CD4-positive, alpha-beta T cell (primary cell): ENCODE data around the gene SNAP47. TPM values are rescaled to one million over a fixed set of nuclear protein-coding genes. Genes with fewer than 3 reads are reported as not detected.

ENCODE experiments used
- ATAC-seq: fragments of 200-7000 bp; cut with Tn5 transposase; one replicate; pipeline ENCODE4 v1.10.0; 2022; ENCODE audit warnings: mild to moderate bottlenecking; ENCODE audit not compliant: poor library complexity
- CTCF ChIA-PET: fragments of 350-600 bp; sonication (Branson Sonifier 250); formaldehyde crosslinking; loops from one replicate; lab custom pipeline; 2021; ENCODE audit warnings: antibody characterized with exemption, inconsistent platforms; lab: Charles Lee
- POLR2A ChIA-PET: fragments of 350-600 bp; sonication (Branson Sonifier 250); formaldehyde crosslinking; loops from one replicate; lab custom pipeline; 2021; ENCODE audit warnings: antibody characterized with exemption, inconsistent platforms; lab: Charles Lee
- DNase-seq, 14 experiments: peaks; one replicate each; pipeline ENCODE4 v3.0.0-alpha.2; 2013 to 2020; ENCODE audit warnings: mixed read lengths in 2 of 14
- H3K27ac ChIP-seq, 2 donors: one replicate each; pipeline versions ENCODE4 v1.5.1 to v1.7.0; 2013; ENCODE audit warnings: low read length in 2 of 2, low read depth in 1 of 2, mild to moderate bottlenecking in 1 of 2
- H3K27me3 ChIP-seq, 2 experiments: 1 replicate in 1 of 2; 2 replicates in 1 of 2; pipeline versions ENCODE4 v1.6.1 to v1.7.0; 2013; ENCODE audit warnings: low read length in 2 of 2, control low read depth in 1 of 2, mild to moderate bottlenecking in 1 of 2, moderate library complexity in 1 of 2; ENCODE audit not compliant: insufficient read depth in 2 of 2, control insufficient read depth in 1 of 2
- H3K36me3 ChIP-seq: one replicate; pipeline ENCODE4 v1.6.1; 2013; ENCODE audit warnings: low read length, control low read depth; ENCODE audit not compliant: insufficient read depth
- H3K4me1 ChIP-seq: one replicate; pipeline ENCODE4 v1.6.1; 2013; ENCODE audit warnings: low read length, control low read depth; ENCODE audit not compliant: insufficient read depth
- H3K4me3 ChIP-seq: one replicate; pipeline ENCODE4 v1.5.1; 2013; ENCODE audit warnings: mild to moderate bottlenecking, low read length, moderate library complexity
- H3K9me3 ChIP-seq, 2 experiments: 1 replicate in 1 of 2; 2 replicates in 1 of 2; pipeline versions ENCODE4 v1.6.1 to v1.7.0; 2013; ENCODE audit warnings: low read length in 2 of 2, mild to moderate bottlenecking in 2 of 2, control low read depth in 1 of 2, moderate library complexity in 1 of 2; ENCODE audit not compliant: control insufficient read depth in 1 of 2, insufficient read depth in 1 of 2
- H3K27ac Mint-ChIP-seq: one replicate; pipeline ENCODE4 v1.8.0; 2020; ENCODE audit warnings: mixed read lengths
- H3K27me3 Mint-ChIP-seq: one replicate; pipeline ENCODE4 v1.8.0; 2021; ENCODE audit warnings: mixed read lengths
- H3K36me3 Mint-ChIP-seq: one replicate; pipeline ENCODE4 v1.8.0; 2021; ENCODE audit warnings: low read depth, mixed read lengths
- H3K4me1 Mint-ChIP-seq: one replicate; pipeline ENCODE4 v1.8.0; 2021; ENCODE audit warnings: low read depth, mixed read lengths
- H3K4me3 Mint-ChIP-seq: one replicate; pipeline ENCODE4 v1.8.0; 2020; ENCODE audit warnings: mild to moderate bottlenecking, mixed read lengths
- H3K9me3 Mint-ChIP-seq: one replicate; pipeline ENCODE4 v1.8.0; 2020; ENCODE audit warnings: mixed read lengths
- CTCF ChIP-seq: fragments of 200-600 bp; IDR thresholded peaks from one replicate; pipeline ENCODE4 v1.8.0; 2022; ENCODE audit warnings: antibody characterized with exemption, mild to moderate bottlenecking
- intact Hi-C, 2 experiments: fragments of 100-400 bp; cut with DNase I in 1 of 2; cut with micrococcal nuclease in 1 of 2; formaldehyde crosslinking; loops; one replicate each; pipeline versions ENCODE4 v1.15.1 to v1.9.0; 2023 to 2025; cut with DNase I, micrococcal nuclease
- total RNA-seq, 174 experiments: library from RNA in 2 of 174; stranded (reverse) in 2 of 174; gene quantifications; one replicate each; pipeline ENCODE4 v1.2.3 and lab custom pipeline; 2021 to 2026

The SNAP47 gene
- total RNA-seq, 2 experiments from 2014 or later, result 12.8 to 14.0 TPM

- ChIA-PET CTCF (no interaction called here), POLR2A (no interaction called here)
- no peak for TF ChIP-seq CTCF
- H3K27ac Mint-ChIP-seq, result no peak overlapping the region
- no peaks in the 10 kb centered on the region for H3K36me3 Mint-ChIP-seq
- H3K4me1 ChIP-seq, result no peaks in the 10 kb centered on the region
- no peak overlapping the region for H3K4me3 Mint-ChIP-seq
- no peak overlapping the region for H3K27ac ChIP-seq
- no peaks in the 10 kb centered on the region for H3K36me3 ChIP-seq
- DNase-seq (no peak), ATAC-seq (no peak)
- peaks cover 0 to 10% of the 10 kb centered on the region in 2 experiments for H3K27me3 ChIP-seq
- no peak overlapping the region for H3K4me3 ChIP-seq
- no peaks in the 10 kb centered on the region for H3K9me3 ChIP-seq
- H3K9me3 Mint-ChIP-seq, result peaks cover 4% of the 10 kb centered on the region
- H3K4me1 Mint-ChIP-seq, result peaks cover 4% of the 10 kb centered on the region
- intact Hi-C loops, result loop anchor here in 1 of 2 experiments (5.0 kb wide), 1 partner anchor 33 kb away; no protein-coding TSS in a partner anchor
- H3K27me3 Mint-ChIP-seq, result peaks cover 14% of the 10 kb centered on the region
Observed at GRCh38 chr1:227803933-227804332, 68.7 kb downstream of the SNAP47 start.

- no peak for ATAC-seq
- intact Hi-C loops, result no loop called here
- POLR2A ChIA-PET, result no interaction called here
Observed at GRCh38 chr1:227805606-227806197, 70.5 kb downstream of the SNAP47 start.

GRCh38 chr1:227808566-227808965, 73.3 kb downstream of the SNAP47 start:
- peaks cover 1 to 2% of the 10 kb centered on the region in 2 experiments for H3K9me3 ChIP-seq
- peaks cover 0 to 10% of the 10 kb centered on the region in 2 experiments for H3K27me3 ChIP-seq
- ChIA-PET POLR2A (interaction anchor here (0.8 kb wide), 1 partner anchor 21 kb away, joined by 4 read pairs; no protein-coding TSS in a partner anchor), CTCF (no interaction called here)
- Mint-ChIP-seq H3K9me3 (peaks cover 7% of the 10 kb centered on the region), H3K27ac (no peak overlapping the region), H3K4me1 (peaks cover 9% of the 10 kb centered on the region), H3K27me3 (peaks cover 10% of the 10 kb centered on the region), H3K36me3 (peaks cover 10% of the 10 kb centered on the region), H3K4me3 (no peak overlapping the region)
- H3K4me3 ChIP-seq, result no peak overlapping the region
- no peaks in the 10 kb centered on the region for H3K36me3 ChIP-seq
- H3K4me1 ChIP-seq, result no peaks in the 10 kb centered on the region
- no peak for TF ChIP-seq CTCF
- ATAC-seq (no peak), DNase-seq (no peak)
- intact Hi-C loops, result no loop called here
- no peak overlapping the region for H3K27ac ChIP-seq

More at GRCh38 chr1:227805606-227806197, 70.5 kb downstream of the SNAP47 start:
- Mint-ChIP-seq H3K4me1 (peaks cover 9% of the 10 kb centered on the region), H3K27ac (no peak overlapping the region), H3K36me3 (no peaks in the 10 kb centered on the region), H3K9me3 (peaks cover 4% of the 10 kb centered on the region), H3K4me3 (no peak overlapping the region), H3K27me3 (peaks cover 14% of the 10 kb centered on the region)
- TF ChIP-seq CTCF, result no peak
- no peak overlapping the region for H3K4me3 ChIP-seq
- no peaks in the 10 kb centered on the region for H3K36me3 ChIP-seq
- no peaks in the 10 kb centered on the region for H3K4me1 ChIP-seq
- peaks cover 0 to 10% of the 10 kb centered on the region in 2 experiments for H3K27me3 ChIP-seq
- DNase-seq, result no peak
- no peaks in the 10 kb centered on the region for H3K9me3 ChIP-seq
- H3K27ac ChIP-seq, result no peak overlapping the region
- CTCF ChIA-PET, result no interaction called here
